ENCODE results near the gene DDA1.

DNA sequence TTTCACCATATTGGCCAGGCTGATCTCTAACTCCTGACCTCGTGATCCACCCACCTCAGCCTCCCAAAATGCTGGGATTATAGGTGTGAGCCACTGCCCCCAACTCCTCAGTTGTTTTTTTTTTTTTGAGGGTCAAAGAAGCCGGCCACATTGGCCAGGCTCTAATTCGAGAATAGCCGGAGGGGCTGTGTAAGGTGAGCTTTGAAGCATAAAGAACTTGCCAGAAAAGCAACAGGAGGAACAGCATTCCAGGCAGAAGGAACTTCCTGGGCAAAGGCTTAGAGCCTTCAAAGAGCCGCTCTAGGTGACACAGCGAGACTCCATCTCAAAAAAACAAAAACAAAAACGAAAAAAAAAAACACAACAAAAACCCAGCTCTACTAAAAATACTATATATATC lies 43.3 kb upstream of the DDA1 start:
- TF ChIP-seq, protein P1, sequence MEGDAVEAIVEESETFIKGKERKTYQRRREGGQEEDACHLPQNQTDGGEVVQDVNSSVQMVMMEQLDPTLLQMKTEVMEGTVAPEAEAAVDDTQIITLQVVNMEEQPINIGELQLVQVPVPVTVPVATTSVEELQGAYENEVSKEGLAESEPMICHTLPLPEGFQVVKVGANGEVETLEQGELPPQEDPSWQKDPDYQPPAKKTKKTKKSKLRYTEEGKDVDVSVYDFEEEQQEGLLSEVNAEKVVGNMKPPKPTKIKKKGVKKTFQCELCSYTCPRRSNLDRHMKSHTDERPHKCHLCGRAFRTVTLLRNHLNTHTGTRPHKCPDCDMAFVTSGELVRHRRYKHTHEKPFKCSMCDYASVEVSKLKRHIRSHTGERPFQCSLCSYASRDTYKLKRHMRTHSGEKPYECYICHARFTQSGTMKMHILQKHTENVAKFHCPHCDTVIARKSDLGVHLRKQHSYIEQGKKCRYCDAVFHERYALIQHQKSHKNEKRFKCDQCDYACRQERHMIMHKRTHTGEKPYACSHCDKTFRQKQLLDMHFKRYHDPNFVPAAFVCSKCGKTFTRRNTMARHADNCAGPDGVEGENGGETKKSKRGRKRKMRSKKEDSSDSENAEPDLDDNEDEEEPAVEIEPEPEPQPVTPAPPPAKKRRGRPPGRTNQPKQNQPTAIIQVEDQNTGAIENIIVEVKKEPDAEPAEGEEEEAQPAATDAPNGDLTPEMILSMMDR (IDR thresholded peaks at IDR 0.05; ENCODE audit: insufficient read depth, low read depth, low read length) = no peak
- TF ChIP-seq EZH2 (IDR thresholded peaks at IDR 0.05; ENCODE audit: insufficient read depth, low read length) = no peak
